Small intestine (tissue), 7 donors: ENCODE data around the gene KRTAP1-3. TPM values are rescaled to one million over a fixed set of nuclear protein-coding genes. Genes with fewer than 3 reads are reported as not detected.
"Not testable (repeated sequence)": the region's sequence is repeated elsewhere in the genome, so short reads cannot be mapped to it uniquely, and the experiment has no call there.

Experiments used
- DNase-seq, 2 donors: peaks; one replicate each; pipeline versions ENCODE4 v3.0.0 to v3.0.0-alpha.2; 2013
- FAIRE-seq: peaks from 2 replicates; lab custom pipeline; 2012; peaks lifted over from hg19 to GRCh38; lab: Jason Lieb, UNC
- H3K27ac ChIP-seq, 3 donors: one replicate each; pipeline ENCODE4 v1.5.1; 2013; ENCODE audit warnings: low read length in 2 of 3, mild to moderate bottlenecking in 2 of 3, control low read depth in 1 of 3, inconsistent platforms in 1 of 3, low read depth in 1 of 3, moderate library complexity in 1 of 3
- H3K27me3 ChIP-seq, 3 donors: one replicate each; pipeline ENCODE4 v1.6.1; 2013; ENCODE audit warnings: low read length in 3 of 3, inconsistent platforms in 1 of 3; ENCODE audit not compliant: control insufficient read depth in 3 of 3, insufficient read depth in 3 of 3
- H3K36me3 ChIP-seq, 3 donors: one replicate each; pipeline ENCODE4 v1.6.1; 2013; ENCODE audit warnings: low read length in 3 of 3, inconsistent platforms in 1 of 3, low read depth in 1 of 3, mild to moderate bottlenecking in 1 of 3, moderate library complexity in 1 of 3; ENCODE audit not compliant: control insufficient read depth in 3 of 3, insufficient read depth in 2 of 3
- H3K4me1 ChIP-seq, 3 donors: one replicate each; pipeline ENCODE4 v1.6.1; 2013; ENCODE audit warnings: low read length in 2 of 3, inconsistent platforms in 1 of 3, low read depth in 1 of 3, mild to moderate bottlenecking in 1 of 3, moderate library complexity in 1 of 3; ENCODE audit not compliant: control insufficient read depth in 3 of 3, insufficient read depth in 2 of 3
- H3K4me3 ChIP-seq, 3 donors: one replicate each; pipeline ENCODE4 v1.5.1; 2013; ENCODE audit warnings: low read length in 3 of 3, control low read depth in 1 of 3, inconsistent platforms in 1 of 3, low read depth in 1 of 3, mild to moderate bottlenecking in 1 of 3, moderate library complexity in 1 of 3
- H3K9me3 ChIP-seq, 2 donors: one replicate each; pipeline ENCODE4 v1.6.1; 2013; ENCODE audit warnings: low read depth in 1 of 2, low read length in 1 of 2; ENCODE audit not compliant: control insufficient read depth in 2 of 2, insufficient read depth in 1 of 2
- WGBS, 3 donors: extraction: QIAGEN DNeasy Blood & Tissue Kit; methylation state at CpG; one replicate each; pipeline ENCODE4 v1.1.7; 2013; 5-methylcytosine and 5-hydroxymethylcytosine counted together
- polyA plus RNA-seq, 4 donors: library from polyadenylated mRNA; stranded (reverse) in 3 of 4; unstranded in 1 of 4; fragments of 200-250 nt in 3 of 4; fragments of 120-200 nt in 1 of 4; gene quantifications; one replicate each; pipeline versions ENCODE4 v1.2.1 to v1.2.3, GENCODE V29; 2013
- donor health status: healthy with polysubstance abuse.
- donor health status: control.
- donor health status: control.
- donor health status: Bipolar disorder and iron deficiency.
- donor health status: healthy.

The KRTAP1-3 gene
- polyA plus RNA-seq, 4 donors, result not detected

DNA sequence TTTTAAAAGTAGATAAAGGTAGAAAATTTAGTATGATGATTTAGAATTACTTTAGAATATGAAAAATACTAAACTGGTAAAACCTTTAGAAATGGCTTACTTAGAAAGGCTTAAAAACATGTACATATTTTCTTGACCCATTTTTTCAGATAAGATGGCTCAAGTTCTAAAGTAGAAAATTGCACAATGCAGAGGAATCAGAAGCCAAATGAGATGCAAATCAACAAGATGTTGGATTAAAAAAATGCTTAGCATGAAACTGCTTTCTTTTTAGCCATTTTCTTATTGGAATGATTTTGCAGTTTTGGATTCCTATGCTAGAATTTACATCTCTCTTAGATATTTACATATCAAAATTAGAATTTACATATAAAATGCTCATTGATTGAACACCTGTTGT is 24.2 kb downstream of the KRTAP1-3 start:
- FAIRE-seq (no peak), DNase-seq (no peak)
- H3K27me3 ChIP-seq, result no peaks in the 10 kb centered on the region

DNA sequence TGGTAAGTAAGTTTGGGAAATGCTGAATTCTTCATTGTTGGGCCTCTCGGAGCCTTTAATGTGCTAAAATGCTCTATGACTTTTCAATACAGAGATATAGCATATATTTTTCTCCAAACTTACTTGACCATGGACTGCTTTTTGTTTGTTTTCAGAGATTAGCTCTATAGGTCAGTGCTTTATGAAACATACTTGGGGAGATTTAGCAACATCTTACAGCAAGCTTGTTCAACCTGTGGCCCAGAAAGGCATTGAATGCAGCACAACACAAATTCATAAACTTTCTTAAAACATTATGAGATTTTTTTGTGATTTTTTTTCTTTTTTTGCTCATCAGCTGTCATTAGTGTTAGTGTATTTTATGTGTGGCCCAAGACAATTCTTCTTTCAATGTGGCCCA is 24.7 kb downstream of the KRTAP1-3 start:
- no peak for FAIRE-seq
- Histone ChIP-seq H3K4me3 (no peak overlapping the region), H3K4me1 (no peaks in the 10 kb centered on the region), H3K9me3 (no peaks in the 10 kb centered on the region), H3K27me3 (no peaks in the 10 kb centered on the region), H3K36me3 (no peaks in the 10 kb centered on the region), H3K27ac (no peak overlapping the region)
- no peak for DNase-seq
- 88 to 93% (median 92%) methylated on average over 1 of the region's 1 CpG for WGBS, 3 donors

More for the DNA sequence above, 24.2 kb downstream of the KRTAP1-3 start:
- H3K4me3 ChIP-seq, result no peak overlapping the region
- H3K4me1 ChIP-seq, result no peaks in the 10 kb centered on the region
- no peaks in the 10 kb centered on the region for H3K9me3 ChIP-seq
- H3K36me3 ChIP-seq, result no peaks in the 10 kb centered on the region
- H3K27ac ChIP-seq, result no peak overlapping the region

DNA sequence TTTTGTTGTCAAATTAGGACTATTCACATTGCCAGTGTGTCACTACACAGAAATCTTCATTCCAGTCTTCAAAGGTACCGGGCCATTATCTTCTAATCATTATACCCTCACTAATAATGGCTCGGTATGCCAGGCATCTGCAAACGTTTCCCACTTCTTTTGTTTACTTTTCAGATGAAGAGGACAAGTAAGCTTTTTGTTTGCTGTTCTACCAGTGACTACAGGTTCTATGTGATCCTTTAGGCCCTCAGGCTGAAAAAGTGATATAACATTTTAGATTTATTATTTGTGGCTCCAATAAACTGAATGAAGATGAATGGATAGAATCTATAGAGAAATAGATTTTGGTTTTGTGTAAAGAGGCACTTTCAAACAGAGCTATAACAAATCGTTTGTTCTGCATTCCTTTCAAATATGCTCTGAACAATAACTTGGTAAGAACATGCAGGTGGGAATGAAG is 25.3 kb downstream of the KRTAP1-3 start:
- no peaks in the 10 kb centered on the region for H3K4me1 ChIP-seq
- DNase-seq (no peak), FAIRE-seq (no peak)
- H3K4me3 ChIP-seq, result no peak overlapping the region
- H3K9me3 ChIP-seq, result no peaks in the 10 kb centered on the region
- H3K36me3 ChIP-seq, result no peaks in the 10 kb centered on the region
- H3K27me3 ChIP-seq, result no peaks in the 10 kb centered on the region
- no peak overlapping the region for H3K27ac ChIP-seq
- WGBS, 3 donors, result 7 to 42% (median 15%) methylated on average over 4 of the region's 4 CpGs

DNA sequence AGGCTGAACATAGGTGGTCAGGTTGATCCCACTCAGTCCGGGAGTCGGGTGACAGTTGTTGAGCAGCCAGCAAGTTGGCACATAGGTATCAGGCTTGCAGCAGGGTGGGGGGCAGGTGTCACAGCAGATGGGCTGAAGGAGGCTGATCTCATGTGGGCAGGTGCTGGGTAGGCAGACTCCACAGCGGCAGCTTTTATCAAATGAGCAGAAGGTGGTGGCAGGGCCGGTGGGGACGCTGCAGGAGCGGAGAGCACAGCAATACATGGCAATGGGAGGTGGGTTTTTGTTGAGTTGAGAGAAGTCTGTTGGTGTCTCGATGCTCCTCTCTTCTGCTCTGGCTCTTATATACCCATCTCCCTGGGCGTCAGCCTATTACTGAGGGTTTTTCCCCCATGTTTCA is 25.9 kb downstream of the KRTAP1-3 start, which contains the start of gene KRTAP3-1:
Gene KRTAP3-1, minus strand, starts transcription at position 318 of the 400 bp plus-strand sequence. Its CDS starts 54 bp downstream, at position 264.
- Histone ChIP-seq H3K27me3 (no peaks in the 10 kb centered on the region), H3K4me1 (no peaks in the 10 kb centered on the region), H3K4me3 (no peak within 1 kb of the TSS), H3K27ac (no peak within 1 kb of the TSS), H3K36me3 (no peaks in the 10 kb centered on the region), H3K9me3 (no peaks in the 10 kb centered on the region)
- WGBS, 3 donors, result 21 to 79% (median 60%) methylated on average over 8 of the region's 8 CpGs
- FAIRE-seq, result no peak
- DNase-seq, result no peak

DNA sequence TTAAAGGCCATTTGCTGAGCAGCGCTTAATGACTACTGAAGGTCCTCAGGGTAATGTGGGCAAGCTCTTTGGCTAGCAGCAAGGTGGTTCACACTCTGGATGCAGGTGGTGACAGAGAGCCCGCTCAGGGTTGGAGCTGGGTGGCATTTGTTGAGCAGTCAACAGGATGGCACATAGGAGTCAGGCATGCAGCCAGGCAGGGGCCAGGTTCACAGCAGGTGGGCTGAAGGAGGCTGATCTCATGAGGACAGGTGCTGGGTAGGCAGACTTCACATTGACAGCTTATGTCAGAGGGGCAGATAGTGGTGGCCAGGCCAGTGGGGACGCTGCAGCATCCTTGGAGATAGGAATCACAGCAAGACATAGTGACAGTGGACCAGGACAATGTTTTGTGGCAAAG is 30.3 kb downstream of the KRTAP1-3 start:
- Histone ChIP-seq H3K36me3 (no peaks in the 10 kb centered on the region), H3K4me1 (no peaks in the 10 kb centered on the region)

DNA sequence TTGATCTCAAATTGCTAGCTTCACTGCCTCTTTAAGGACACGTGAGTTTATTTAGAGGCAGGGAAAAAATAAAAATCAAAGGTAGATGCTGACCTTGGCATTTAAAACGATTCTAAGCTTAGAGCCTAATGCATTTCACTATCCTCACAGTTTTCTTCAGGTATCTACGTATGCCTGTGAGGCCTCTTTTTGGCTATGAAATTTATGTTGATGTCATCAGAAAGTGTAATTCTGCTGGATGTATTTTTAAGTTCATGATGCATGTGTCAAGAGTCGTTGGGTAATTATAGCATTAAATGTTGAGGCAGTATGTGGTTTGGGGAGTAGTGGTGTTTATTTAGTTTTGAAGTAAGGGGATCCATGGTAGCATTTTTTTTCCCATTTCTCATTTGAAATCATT is 30.7 kb downstream of the KRTAP1-3 start:
- Histone ChIP-seq H3K27me3 (peaks cover 0 to 4% (median 0%) of the 10 kb centered on the region in 3 donors), H3K27ac (no peak overlapping the region), H3K4me3 (no peak overlapping the region), H3K36me3 (no peaks in the 10 kb centered on the region), H3K9me3 (no peaks in the 10 kb centered on the region), H3K4me1 (no peaks in the 10 kb centered on the region)
- FAIRE-seq (no peak), DNase-seq (no peak)
- 63 to 77% (median 68%) methylated on average over 4 of the region's 4 CpGs for WGBS, 3 donors

More for the DNA sequence above, 30.3 kb downstream of the KRTAP1-3 start:
- DNase-seq, result no peak
- H3K9me3 ChIP-seq, result no peaks in the 10 kb centered on the region
- no peak for FAIRE-seq
- no peak overlapping the region for H3K27ac ChIP-seq
- H3K4me3 ChIP-seq, result no peak overlapping the region
- H3K27me3 ChIP-seq, result peaks cover 0 to 3% (median 0%) of the 10 kb centered on the region in 3 donors
- 82 to 96% (median 88%) methylated on average over 3 of the region's 3 CpGs for WGBS, 3 donors

DNA sequence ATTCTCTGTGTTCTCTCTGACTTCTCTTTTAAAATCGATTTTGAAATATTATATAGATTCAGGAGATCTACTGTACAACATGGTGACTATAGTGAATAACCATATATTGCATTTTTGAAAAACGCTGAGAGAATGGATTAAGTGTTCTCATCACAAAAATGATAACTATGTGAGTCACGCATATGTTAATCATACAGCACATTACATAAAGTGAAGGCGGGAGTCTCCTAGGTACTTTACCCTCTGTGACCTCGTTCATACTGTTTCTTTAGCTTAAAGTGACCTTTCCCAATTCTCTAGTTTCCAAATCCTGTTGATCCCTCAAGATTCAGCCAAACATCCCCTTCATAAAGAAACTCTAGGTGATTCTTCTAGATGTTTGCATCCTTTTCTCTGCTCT is 31.9 kb downstream of the KRTAP1-3 start:
- no peaks in the 10 kb centered on the region for H3K9me3 ChIP-seq
- H3K27me3 ChIP-seq, result peaks cover 0 to 4% (median 0%) of the 10 kb centered on the region in 3 donors
- 21 to 50% (median 37%) methylated on average over 5 of the region's 5 CpGs for WGBS, 3 donors
- H3K4me1 ChIP-seq, result no peaks in the 10 kb centered on the region
- no peaks in the 10 kb centered on the region for H3K36me3 ChIP-seq
- no peak overlapping the region for H3K4me3 ChIP-seq
- DNase-seq (no peak), FAIRE-seq (no peak)
- H3K27ac ChIP-seq, result no peak overlapping the region

DNA sequence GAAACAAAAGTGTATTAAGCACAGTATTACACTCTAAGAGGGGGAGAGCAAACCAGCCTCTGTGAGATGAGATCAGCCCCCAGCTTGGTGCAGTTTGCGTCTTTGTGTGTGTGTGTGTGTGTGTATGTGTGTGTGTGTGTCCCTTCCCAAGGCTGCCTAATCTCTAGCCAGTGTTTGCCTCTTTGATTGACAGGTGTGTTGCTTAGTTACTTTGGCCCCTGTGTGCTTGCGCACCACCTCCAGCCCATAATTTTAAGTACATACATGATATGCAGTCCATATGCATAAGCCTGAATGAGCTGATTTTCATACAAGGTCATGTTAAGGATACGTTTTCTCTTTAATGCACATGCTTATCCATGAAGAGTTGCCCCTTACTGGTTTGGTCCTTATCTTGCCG is 32.9 kb downstream of the KRTAP1-3 start:
- no peaks in the 10 kb centered on the region for H3K36me3 ChIP-seq
- DNase-seq (no peak), FAIRE-seq (no peak)
- H3K4me1 ChIP-seq, result no peaks in the 10 kb centered on the region
- WGBS, 3 donors, result 76 to 92% (median 82%) methylated on average over 4 of the region's 4 CpGs
- H3K27me3 ChIP-seq, result peaks cover 0 to 7% (median 0%) of the 10 kb centered on the region in 3 donors
- H3K4me3 ChIP-seq, result no peak overlapping the region
- H3K27ac ChIP-seq, result no peak overlapping the region
- H3K9me3 ChIP-seq, result no peaks in the 10 kb centered on the region

DNA sequence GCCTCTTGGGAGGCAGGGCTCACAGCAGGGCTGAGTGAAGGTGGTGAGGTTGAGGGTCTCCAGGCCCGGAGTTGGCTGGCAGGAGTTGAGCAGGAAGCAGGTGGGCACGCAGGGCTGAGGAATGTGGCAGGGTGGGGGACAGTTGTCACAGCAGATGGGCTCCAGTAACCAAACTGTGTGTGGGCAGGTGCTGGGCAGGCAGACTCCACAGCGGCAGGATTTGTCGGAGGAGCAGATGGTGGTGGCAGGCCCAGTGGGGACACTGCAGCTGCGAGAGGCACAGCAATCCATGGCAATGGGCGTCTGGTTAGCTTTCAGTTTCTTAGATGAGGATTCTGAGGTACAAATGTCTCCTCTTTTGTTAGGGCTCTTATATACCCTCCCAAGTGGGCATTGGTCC is 35.1 kb downstream of the KRTAP1-3 start, which contains the start of gene KRTAP3-2:
Gene KRTAP3-2, minus strand, starts transcription at position 344 of the 400 bp plus-strand sequence. Its CDS starts 53 bp downstream, at position 291.
- H3K36me3 ChIP-seq, H3K27ac ChIP-seq, H3K4me3 ChIP-seq, FAIRE-seq, H3K9me3 ChIP-seq, H3K27me3 ChIP-seq, H3K4me1 ChIP-seq, DNase-seq: not testable (repeated sequence)
- 85 to 93% (median 86%) methylated on average over 6 of the region's 6 CpGs for WGBS, 3 donors
